Glutamatergic neuron (in vitro differentiated cells): ENCODE measurements around the gene BCKDK. TPM values are rescaled to one million over a fixed set of nuclear protein-coding genes. Genes with fewer than 3 reads are reported as not detected.
A peak's percentile ranks its signal among the peaks of the same experiment; 100 is the strongest.
"Not testable (repeated sequence)": the region's sequence is repeated elsewhere in the genome, so short reads cannot be mapped to it uniquely, and the experiment has no call there.

Experiments
- DNase-seq: peaks from one replicate; pipeline ENCODE4 v3.0.0; 2022
- H3K27ac Mint-ChIP-seq: one replicate; pipeline ENCODE4 v1.8.0; 2020; ENCODE audit warnings: mild to moderate bottlenecking, mixed read lengths, inconsistent platforms; ENCODE audit not compliant: unreplicated experiment
- H3K27me3 Mint-ChIP-seq: one replicate; pipeline ENCODE4 v1.8.0; 2020; ENCODE audit warnings: mild to moderate bottlenecking, moderate library complexity, mixed read lengths, inconsistent platforms; ENCODE audit not compliant: unreplicated experiment
- H3K36me3 Mint-ChIP-seq: one replicate; pipeline ENCODE4 v1.8.0; 2020; ENCODE audit warnings: mild to moderate bottlenecking, mixed read lengths, inconsistent platforms; ENCODE audit not compliant: unreplicated experiment
- H3K4me1 Mint-ChIP-seq: one replicate; pipeline ENCODE4 v1.8.0; 2020; ENCODE audit warnings: mild to moderate bottlenecking, low read depth, mixed read lengths, inconsistent platforms; ENCODE audit not compliant: unreplicated experiment
- H3K4me3 Mint-ChIP-seq: one replicate; pipeline ENCODE4 v1.8.0; 2020; ENCODE audit warnings: mild to moderate bottlenecking, mixed read lengths, inconsistent platforms; ENCODE audit not compliant: unreplicated experiment
- H3K9me3 Mint-ChIP-seq: one replicate; pipeline ENCODE4 v1.8.0; 2020; ENCODE audit warnings: mild to moderate bottlenecking, moderate library complexity, mixed read lengths, inconsistent platforms; ENCODE audit not compliant: unreplicated experiment
- total RNA-seq: library from RNA; stranded (reverse); fragmentation: NEBNext Ultra II Directional; extraction: Animal tissue kit (Norgen Biotek cat#: 25700); gene quantifications from one replicate; pipeline ENCODE4 v1.2.1, GENCODE V29; 2021; ENCODE audit not compliant: unreplicated experiment
- TF ChIP-seq, protein P1 (sequence below): fragments of 200-600 bp; sonication (generic); IDR thresholded peaks from one replicate; pipeline ENCODE4 v1.5.0; 2021; ENCODE audit not compliant: partially characterized antibody, unreplicated experiment

BCKDK gene
- total RNA-seq, 1 donor from 2014 or later = 62.4 TPM

DNA sequence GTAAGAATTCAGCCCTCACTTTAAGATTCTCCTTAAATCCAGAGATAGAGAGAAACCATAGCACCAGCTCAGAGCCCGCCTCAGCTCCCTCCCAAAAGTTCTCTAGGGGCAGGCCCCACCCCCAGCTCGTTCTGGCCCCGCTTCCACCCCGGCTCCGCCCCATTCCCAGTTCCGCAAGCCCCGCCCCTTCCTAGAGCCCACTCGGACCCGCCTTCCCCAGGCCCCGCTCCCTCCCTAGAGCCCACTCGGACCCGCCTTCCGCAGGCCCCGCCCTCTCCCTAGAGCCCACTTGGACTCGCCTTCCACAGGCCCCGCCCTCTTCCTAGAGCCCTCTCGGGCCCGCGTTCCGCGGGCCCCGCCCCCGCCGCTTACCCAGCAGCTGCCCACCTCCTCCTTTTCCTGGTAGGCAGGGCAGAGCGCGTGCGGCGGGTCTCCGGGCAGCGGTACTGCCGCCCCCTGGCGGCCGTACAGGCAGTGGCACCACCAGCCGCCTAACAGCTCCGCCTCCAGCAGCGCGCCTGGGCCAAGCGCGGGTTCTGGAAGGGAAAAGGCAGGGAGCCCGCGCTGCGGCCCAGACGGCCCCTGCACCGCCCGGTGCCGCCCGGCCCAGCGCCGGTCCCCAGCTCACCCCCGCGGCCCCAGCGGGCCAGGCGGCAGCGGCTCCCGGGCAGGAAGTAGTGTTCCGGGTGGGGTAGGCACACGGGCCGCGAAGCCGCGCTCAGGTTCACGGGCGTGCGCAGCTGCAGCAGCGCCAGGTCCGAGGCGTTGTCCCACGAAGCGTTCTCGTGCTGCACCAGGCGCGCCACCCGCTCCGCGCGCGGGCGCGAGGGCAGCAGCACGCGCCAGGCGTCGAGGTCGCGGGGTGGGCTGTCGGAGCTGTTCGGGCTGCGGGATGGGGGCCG is 34.2 kb downstream of the BCKDK start:
- H3K36me3 Mint-ChIP-seq = no peaks in the 10 kb centered on the region
- H3K4me1 Mint-ChIP-seq = peaks cover 2% of the 10 kb centered on the region
- peak; percentile 99 for DNase-seq
- H3K27me3 Mint-ChIP-seq = peaks cover 10% of the 10 kb centered on the region
- TF ChIP-seq, protein P1, sequence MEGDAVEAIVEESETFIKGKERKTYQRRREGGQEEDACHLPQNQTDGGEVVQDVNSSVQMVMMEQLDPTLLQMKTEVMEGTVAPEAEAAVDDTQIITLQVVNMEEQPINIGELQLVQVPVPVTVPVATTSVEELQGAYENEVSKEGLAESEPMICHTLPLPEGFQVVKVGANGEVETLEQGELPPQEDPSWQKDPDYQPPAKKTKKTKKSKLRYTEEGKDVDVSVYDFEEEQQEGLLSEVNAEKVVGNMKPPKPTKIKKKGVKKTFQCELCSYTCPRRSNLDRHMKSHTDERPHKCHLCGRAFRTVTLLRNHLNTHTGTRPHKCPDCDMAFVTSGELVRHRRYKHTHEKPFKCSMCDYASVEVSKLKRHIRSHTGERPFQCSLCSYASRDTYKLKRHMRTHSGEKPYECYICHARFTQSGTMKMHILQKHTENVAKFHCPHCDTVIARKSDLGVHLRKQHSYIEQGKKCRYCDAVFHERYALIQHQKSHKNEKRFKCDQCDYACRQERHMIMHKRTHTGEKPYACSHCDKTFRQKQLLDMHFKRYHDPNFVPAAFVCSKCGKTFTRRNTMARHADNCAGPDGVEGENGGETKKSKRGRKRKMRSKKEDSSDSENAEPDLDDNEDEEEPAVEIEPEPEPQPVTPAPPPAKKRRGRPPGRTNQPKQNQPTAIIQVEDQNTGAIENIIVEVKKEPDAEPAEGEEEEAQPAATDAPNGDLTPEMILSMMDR = peak; percentile 100
- H3K4me3 Mint-ChIP-seq = peak overlapping the region; percentile 78
- peak overlapping the region; percentile 73 for H3K27ac Mint-ChIP-seq
- H3K9me3 Mint-ChIP-seq = peaks cover 6% of the 10 kb centered on the region

DNA sequence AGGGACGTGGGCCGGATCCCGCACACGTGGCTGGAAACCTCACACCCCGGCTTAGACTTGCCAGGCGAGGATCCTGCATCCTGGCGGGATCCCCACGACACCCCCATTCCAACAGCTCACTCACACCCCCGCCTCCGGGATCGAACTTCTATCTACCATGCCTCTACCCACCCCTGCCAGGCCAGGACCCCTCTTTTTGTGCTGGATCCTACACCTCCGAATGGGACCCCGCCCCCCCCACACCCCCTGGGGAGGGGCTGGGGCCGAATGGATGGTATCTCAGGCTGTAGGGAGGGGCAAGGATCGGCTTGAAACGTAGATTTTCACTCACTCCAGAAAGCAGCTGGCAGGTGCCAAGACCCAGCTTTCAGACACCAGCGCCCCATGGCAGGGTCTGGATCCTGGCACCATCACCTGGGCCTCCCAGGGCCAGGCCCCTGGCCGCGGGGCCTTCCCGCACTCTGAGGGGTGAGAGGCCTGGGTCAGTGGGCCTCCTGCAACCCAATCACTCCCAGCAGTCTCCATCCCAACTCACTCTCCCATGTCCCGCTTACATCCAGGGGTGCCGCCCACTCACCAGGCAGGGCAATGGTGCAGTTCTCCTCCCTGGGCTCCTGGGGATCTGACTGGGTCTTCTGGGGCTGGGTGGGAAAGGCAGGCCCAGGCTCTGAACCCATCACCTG is 35.0 kb downstream of the BCKDK start:
- peaks cover 7% of the 10 kb centered on the region for H3K9me3 Mint-ChIP-seq
- no peak overlapping the region for H3K27ac Mint-ChIP-seq
- DNase-seq = no peak
- H3K36me3 Mint-ChIP-seq = peaks cover 4% of the 10 kb centered on the region
- TF ChIP-seq, protein P1 = no peak
- peaks cover 3% of the 10 kb centered on the region for H3K4me1 Mint-ChIP-seq
- H3K27me3 Mint-ChIP-seq = peaks cover 16% of the 10 kb centered on the region
- H3K4me3 Mint-ChIP-seq = peak overlapping the region; percentile 49

DNA sequence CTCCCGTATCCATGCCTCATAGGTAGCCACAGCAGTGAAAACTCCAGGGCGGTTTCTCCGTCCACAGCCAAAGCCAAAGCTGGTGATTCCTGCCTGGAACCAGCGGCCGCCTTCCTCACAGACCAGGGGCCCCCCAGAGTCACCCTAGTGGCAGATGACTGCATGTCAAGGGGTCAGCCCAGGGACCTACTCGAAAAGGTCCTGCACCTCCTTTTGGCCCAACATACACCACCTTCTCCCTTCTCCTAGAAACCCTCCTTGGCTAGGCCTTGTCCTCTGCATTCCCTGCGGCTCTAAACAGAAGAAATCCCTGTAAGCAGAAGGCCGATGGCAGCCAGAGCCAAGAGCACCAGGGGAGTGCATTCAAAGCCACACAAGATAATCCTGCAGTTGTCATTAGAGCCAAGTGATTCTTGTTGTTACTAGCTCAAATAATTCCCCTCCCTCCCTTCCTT is 35.5 kb downstream of the BCKDK start:
- peaks cover 7% of the 10 kb centered on the region for H3K9me3 Mint-ChIP-seq
- peak overlapping the region; percentile 49 for H3K4me3 Mint-ChIP-seq
- peaks cover 16% of the 10 kb centered on the region for H3K27me3 Mint-ChIP-seq
- no peak for DNase-seq
- peaks cover 3% of the 10 kb centered on the region for H3K4me1 Mint-ChIP-seq
- H3K36me3 Mint-ChIP-seq = peaks cover 4% of the 10 kb centered on the region
- TF ChIP-seq, protein P1 = no peak
- H3K27ac Mint-ChIP-seq = peak overlapping the region; percentile 62

DNA sequence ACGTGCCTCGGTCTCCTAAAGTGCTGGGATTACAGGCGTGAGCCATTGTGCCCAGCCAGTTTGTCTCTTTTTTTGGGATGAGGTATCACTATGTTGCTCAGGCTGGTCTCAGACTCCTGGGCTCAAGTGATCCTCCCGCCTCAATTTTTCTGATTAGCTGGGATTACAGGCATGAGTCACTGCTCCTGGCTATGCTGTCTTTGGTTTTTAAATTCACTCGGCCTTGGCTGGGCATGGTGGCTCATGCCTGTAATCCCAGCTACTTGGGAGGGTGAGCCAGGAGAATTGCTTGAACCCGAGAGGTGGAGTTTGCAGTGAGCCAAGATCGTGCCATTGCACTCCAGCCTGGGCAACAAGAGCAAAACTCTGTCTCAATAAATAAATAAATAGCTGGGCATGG is 36.2 kb downstream of the BCKDK start:
- H3K27me3 Mint-ChIP-seq = peaks cover 16% of the 10 kb centered on the region
- not testable (repeated sequence) for H3K27ac Mint-ChIP-seq, H3K36me3 Mint-ChIP-seq, H3K4me1 Mint-ChIP-seq, H3K9me3 Mint-ChIP-seq, DNase-seq, H3K4me3 Mint-ChIP-seq

DNA sequence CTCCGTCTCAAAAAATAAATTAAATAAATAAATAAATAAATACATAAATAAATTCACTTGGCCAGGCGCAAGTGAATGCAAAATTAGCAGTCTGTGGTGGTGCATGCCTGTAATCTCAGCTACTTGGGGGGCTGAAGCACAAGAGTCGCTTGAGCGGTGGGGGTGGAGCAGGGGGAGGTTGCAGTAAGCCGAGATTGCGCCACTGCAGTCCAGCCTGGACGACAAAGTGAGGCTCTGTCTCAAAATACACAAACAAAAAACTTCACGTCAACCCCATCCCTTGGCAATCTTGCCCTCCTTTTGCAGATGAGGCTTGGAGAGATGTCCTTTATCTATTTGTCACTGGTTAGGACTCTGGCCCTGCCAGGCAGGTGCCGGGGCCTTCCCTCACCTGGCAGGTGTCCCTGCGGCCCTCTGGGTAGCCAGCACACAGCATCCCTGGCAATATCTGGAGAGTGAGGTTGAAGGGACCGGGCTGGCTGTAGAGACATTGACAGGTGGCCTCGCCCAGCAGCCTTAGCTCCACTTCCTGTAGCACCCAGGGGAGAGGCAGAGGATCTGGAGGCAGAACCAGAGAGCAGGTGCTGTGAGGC is 37.3 kb downstream of the BCKDK start:
- Mint-ChIP-seq H3K27ac (no peak overlapping the region), H3K4me1 (peaks cover 3% of the 10 kb centered on the region), H3K9me3 (peaks cover 7% of the 10 kb centered on the region), H3K27me3 (peaks cover 16% of the 10 kb centered on the region), H3K4me3 (no peak overlapping the region), H3K36me3 (peaks cover 4% of the 10 kb centered on the region)
- no peak for DNase-seq
- TF ChIP-seq, protein P1 = no peak
